Measurements from ENCODE around the gene SRC. TPM values are rescaled to one million over a fixed set of nuclear protein-coding genes. Genes with fewer than 3 reads are reported as not detected.
A peak's percentile ranks its signal among the peaks of the same experiment; 100 is the strongest.

The SRC gene
- total and polyA plus RNA-seq, 8 donors = 21.3 to 78.4 (median 36.8) TPM

GRCh38 chr20:37340998-37341397, 4.9 kb upstream of the SRC start:
- Histone ChIP-seq H3K27me3 (no peaks in the 10 kb centered on the region), H3K4me3 (no peak overlapping the region), H3K4me1 (peaks cover 5 to 11% (median 7%) of the 10 kb centered on the region in 3 donors), H3K27ac (no peak overlapping the region), H3K36me3 (no peaks in the 10 kb centered on the region), H3K9me3 (no peaks in the 10 kb centered on the region)
- intact Hi-C loops (cut with DNase I) = no loop called here
- WGBS, 2 donors = 83 to 86% methylated on average over 6 of the region's 6 CpGs
- no peak for DNase-seq
- no peak for TF ChIP-seq CTCF (IDR thresholded peaks at IDR 0.05)
- FAIRE-seq = no peak
- no peak for ATAC-seq

- ATAC-seq (no peak), FAIRE-seq (no peak), DNase-seq (peak in 1 of 6 donors; percentile 47)
- Histone ChIP-seq H3K36me3 (no peaks in the 10 kb centered on the region), H3K27ac (no peak overlapping the region), H3K27me3 (no peaks in the 10 kb centered on the region), H3K4me1 (peaks cover 5 to 11% (median 7%) of the 10 kb centered on the region in 3 donors), H3K4me3 (no peak overlapping the region), H3K9me3 (no peaks in the 10 kb centered on the region)
- WGBS, 2 donors = 91 to 93% methylated on average over 11 of the region's 11 CpGs
- TF ChIP-seq CTCF (IDR thresholded peaks at IDR 0.05) = no peak
- intact Hi-C loops (cut with DNase I) = no loop called here
Observed at GRCh38 chr20:37341632-37342031, 4.3 kb upstream of the SRC start.

- ATAC-seq = no peak
- H3K4me3 ChIP-seq = no peak overlapping the region
- no peak for FAIRE-seq
- peak in 1 of 6 donors; percentile 10 for DNase-seq
- intact Hi-C loops (cut with DNase I) = no loop called here
- no peak overlapping the region for H3K27ac ChIP-seq
- TF ChIP-seq CTCF (IDR thresholded peaks at IDR 0.05) = no peak
- H3K4me1 ChIP-seq = peaks cover 5 to 11% (median 7%) of the 10 kb centered on the region in 3 donors
- no peaks in the 10 kb centered on the region for H3K27me3 ChIP-seq
- no peaks in the 10 kb centered on the region for H3K9me3 ChIP-seq
- H3K36me3 ChIP-seq = no peaks in the 10 kb centered on the region
- 90 to 92% methylated on average over 4 of the region's 4 CpGs for WGBS, 2 donors
Observed at GRCh38 chr20:37342231-37343177, 3.4 kb upstream of the SRC start.

- no peak for TF ChIP-seq CTCF (IDR thresholded peaks at IDR 0.05)
- peak in 3 of 4 donors; percentile 6 to 15 (median 10) for ATAC-seq
- Histone ChIP-seq H3K27me3 (no peaks in the 10 kb centered on the region), H3K4me1 (peaks cover 5 to 15% (median 7%) of the 10 kb centered on the region in 3 donors), H3K4me3 (no peak overlapping the region), H3K36me3 (no peaks in the 10 kb centered on the region), H3K27ac (peak overlapping the region in 2 of 4 donors; percentile 84 to 89), H3K9me3 (no peaks in the 10 kb centered on the region)
- intact Hi-C loops (cut with DNase I) = no loop called here
- FAIRE-seq = no peak
- WGBS, 2 donors = 39 to 46% methylated on average over 12 of the region's 12 CpGs
- peak in 3 of 6 donors; percentile 41 to 62 (median 57) for DNase-seq
Observed at GRCh38 chr20:37343212-37343993, 2.5 kb upstream of the SRC start.

Measured in pancreas (tissue), 10 donors.